Osteoblast (primary cell): ENCODE measurements around the gene TPSG1. TPM values are rescaled to one million over a fixed set of nuclear protein-coding genes. Genes with fewer than 3 reads are reported as not detected.
"Not testable (repeated sequence)": the region's sequence is repeated elsewhere in the genome, so short reads cannot be mapped to it uniquely, and the experiment has no call there.

Source experiments
- DNase-seq: peaks from one replicate; pipeline ENCODE4 v3.0.0; 2011; ENCODE audit warnings: low spot score, mixed read lengths; ENCODE audit not compliant: insufficient read length; ENCODE audit errors: missing footprints
- H2AFZ ChIP-seq: 2 replicates; pipeline ENCODE4 v1.6.0; 2011; ENCODE audit warnings: mild to moderate bottlenecking, low read length
- H3K27ac ChIP-seq: 2 replicates; pipeline ENCODE4 v1.5.1; 2011; ENCODE audit warnings: mild to moderate bottlenecking, low read depth, low read length, moderate library complexity
- H3K27me3 ChIP-seq: 2 replicates; pipeline ENCODE4 v1.6.0; 2012; ENCODE audit warnings: mild to moderate bottlenecking, control low read depth, inconsistent platforms, low read length, moderate library complexity; ENCODE audit not compliant: insufficient read depth
- H3K36me3 ChIP-seq: 2 replicates; pipeline ENCODE4 v1.5.1; 2011; ENCODE audit warnings: mild to moderate bottlenecking, low read length, control low read depth, moderate library complexity; ENCODE audit not compliant: insufficient read depth
- H3K4me1 ChIP-seq: 2 replicates; pipeline ENCODE4 v1.5.1; 2011; ENCODE audit warnings: mild to moderate bottlenecking, low read length, control low read depth, moderate library complexity; ENCODE audit not compliant: insufficient read depth
- H3K4me2 ChIP-seq: 2 replicates; pipeline ENCODE4 v1.6.0; 2011; ENCODE audit warnings: mild to moderate bottlenecking, low read length; ENCODE audit not compliant: insufficient read depth
- H3K4me3 ChIP-seq: fragments of 200-600 bp; sonication (generic); 3 replicates; pipeline ENCODE4 v1.5.1; 2012; ENCODE audit warnings: mild to moderate bottlenecking, low read length, inconsistent platforms; ENCODE audit not compliant: insufficient read depth
- H3K79me2 ChIP-seq: 2 replicates; pipeline ENCODE4 v1.6.0; 2012; ENCODE audit warnings: mild to moderate bottlenecking, low read length, control low read depth, inconsistent platforms; ENCODE audit not compliant: insufficient read depth
- H3K9me3 ChIP-seq: 2 replicates; pipeline ENCODE4 v1.5.1; 2011; ENCODE audit warnings: low read depth, low read length, control low read depth
- H4K20me1 ChIP-seq: 2 replicates; pipeline ENCODE4 v1.6.0; 2012; ENCODE audit warnings: mild to moderate bottlenecking, low read length, control low read depth; ENCODE audit not compliant: insufficient read depth
- total RNA-seq: library from RNA; depleted of rRNA; stranded (reverse); fragments of >200 nt; gene quantifications from 2 replicates; pipeline ENCODE4 v1.2.3, GENCODE V29; 2012

TPSG1 gene
- total RNA-seq, 1 donor = not detected

- not testable (repeated sequence) for H3K27me3 ChIP-seq, H3K79me2 ChIP-seq, H4K20me1 ChIP-seq, H3K4me2 ChIP-seq, H3K36me3 ChIP-seq, H3K9me3 ChIP-seq, H2AFZ ChIP-seq, H3K4me1 ChIP-seq, H3K4me3 ChIP-seq, DNase-seq, H3K27ac ChIP-seq
These were observed 6.2 kb upstream of the TPSG1 start for GRCh38 chr16:1231301-1231700.

GRCh38 chr16:1230471-1231212 lies 5.6 kb upstream of the TPSG1 start:
- H3K27ac ChIP-seq, DNase-seq, H3K36me3 ChIP-seq, H3K4me3 ChIP-seq, H4K20me1 ChIP-seq, H2AFZ ChIP-seq, H3K9me3 ChIP-seq, H3K4me1 ChIP-seq, H3K4me2 ChIP-seq, H3K79me2 ChIP-seq, H3K27me3 ChIP-seq: not testable (repeated sequence)

GRCh38 chr16:1230084-1230470 lies 5.0 kb upstream of the TPSG1 start, which contains the start of gene TPSB2:
Gene TPSB2, minus strand, starts transcription at chr16:1230184. Its CDS starts 233 bp downstream, at chr16:1229951.
- H3K4me2 ChIP-seq, H3K27ac ChIP-seq, H2AFZ ChIP-seq, H3K36me3 ChIP-seq, H3K27me3 ChIP-seq, H3K4me1 ChIP-seq, H3K79me2 ChIP-seq, H3K4me3 ChIP-seq, DNase-seq, H3K9me3 ChIP-seq, H4K20me1 ChIP-seq: not testable (repeated sequence)

- not testable (repeated sequence) for H3K79me2 ChIP-seq, H3K4me3 ChIP-seq, H2AFZ ChIP-seq, DNase-seq, H3K36me3 ChIP-seq, H4K20me1 ChIP-seq, H3K27ac ChIP-seq, H3K27me3 ChIP-seq, H3K4me2 ChIP-seq, H3K9me3 ChIP-seq, H3K4me1 ChIP-seq
These were observed 4.4 kb upstream of the TPSG1 start for GRCh38 chr16:1229476-1229875.

GRCh38 chr16:1228227-1228626 lies 3.2 kb upstream of the TPSG1 start:
- H3K79me2 ChIP-seq, H3K36me3 ChIP-seq, H3K4me2 ChIP-seq, DNase-seq, H3K27me3 ChIP-seq, H4K20me1 ChIP-seq, H3K27ac ChIP-seq, H2AFZ ChIP-seq, H3K4me3 ChIP-seq, H3K4me1 ChIP-seq, H3K9me3 ChIP-seq: not testable (repeated sequence)

- not testable (repeated sequence) for H3K79me2 ChIP-seq, H3K4me3 ChIP-seq, H3K27ac ChIP-seq, H3K9me3 ChIP-seq, H3K4me2 ChIP-seq, H3K36me3 ChIP-seq, H3K27me3 ChIP-seq, H3K4me1 ChIP-seq, H4K20me1 ChIP-seq, DNase-seq, H2AFZ ChIP-seq
These were observed 1.6 kb upstream of the TPSG1 start for GRCh38 chr16:1226692-1227091.

- H4K20me1 ChIP-seq, H2AFZ ChIP-seq, H3K9me3 ChIP-seq, H3K4me1 ChIP-seq, H3K4me2 ChIP-seq, H3K27me3 ChIP-seq, H3K36me3 ChIP-seq, H3K27ac ChIP-seq, DNase-seq, H3K79me2 ChIP-seq, H3K4me3 ChIP-seq: not testable (repeated sequence)
These were observed 752 bp upstream of the TPSG1 start for GRCh38 chr16:1225728-1226311.
